ENCODE measurements around the gene SGF29.
"Not testable (repeated sequence)": the region's sequence is repeated elsewhere in the genome, so short reads cannot be mapped to it uniquely, and the experiment has no call there.

Gene SGF29

DNA sequence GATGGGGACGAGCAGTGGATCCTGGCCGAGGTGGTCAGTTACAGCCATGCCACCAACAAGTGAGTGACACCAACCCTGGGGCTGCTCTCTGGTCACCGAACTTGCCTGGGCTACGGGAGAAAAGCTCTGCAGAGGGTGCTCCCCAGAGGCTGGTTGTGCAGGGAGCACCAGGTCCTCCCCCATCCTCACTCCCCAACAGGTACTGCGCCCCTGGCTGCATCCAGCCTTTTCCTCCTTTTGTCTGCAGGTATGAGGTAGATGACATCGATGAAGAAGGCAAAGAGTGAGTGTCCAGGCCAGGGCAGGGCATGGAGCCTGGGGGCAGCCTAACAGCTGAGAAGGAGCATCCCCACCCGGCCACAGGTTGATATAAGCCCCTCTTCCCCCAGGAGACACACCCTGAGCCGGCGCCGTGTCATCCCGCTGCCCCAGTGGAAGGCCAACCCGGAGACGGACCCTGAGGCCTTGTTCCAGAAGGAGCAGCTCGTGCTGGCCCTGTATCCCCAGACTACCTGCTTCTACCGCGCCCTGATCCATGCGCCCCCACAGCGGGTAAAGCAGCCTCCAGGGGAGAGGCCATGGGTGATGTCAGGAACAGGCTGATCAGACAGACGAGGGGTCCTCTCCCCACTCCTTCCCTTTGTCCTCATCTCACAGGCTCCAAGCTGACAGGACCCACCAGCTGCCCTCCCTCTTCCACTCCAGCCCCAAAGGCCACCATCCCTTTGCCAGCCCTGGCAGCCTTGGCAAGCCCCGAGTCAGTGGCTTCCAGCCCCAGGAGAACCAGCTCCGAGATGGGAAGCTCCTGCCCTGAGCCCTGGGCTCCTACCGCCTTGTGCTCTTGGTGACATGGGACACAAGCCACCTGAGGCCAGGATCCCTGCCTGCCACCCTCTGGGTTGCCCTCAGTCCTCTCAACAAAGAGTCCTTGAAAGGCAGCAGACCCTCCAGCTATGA is 36.9 kb downstream of the SGF29 start:
- no peak for DNase-seq (ENCODE audit: low spot score in 2 of 2)
- Mint-ChIP-seq H3K36me3 (peaks cover 26% of the 10 kb centered on the region), H3K27me3 (no peaks in the 10 kb centered on the region), H3K9me3 (no peaks in the 10 kb centered on the region), H3K27ac (no peak overlapping the region), H3K4me3 (no peak overlapping the region), H3K4me1 (no peaks in the 10 kb centered on the region)
- no peak for ATAC-seq (ENCODE audit: low read depth)

DNA sequence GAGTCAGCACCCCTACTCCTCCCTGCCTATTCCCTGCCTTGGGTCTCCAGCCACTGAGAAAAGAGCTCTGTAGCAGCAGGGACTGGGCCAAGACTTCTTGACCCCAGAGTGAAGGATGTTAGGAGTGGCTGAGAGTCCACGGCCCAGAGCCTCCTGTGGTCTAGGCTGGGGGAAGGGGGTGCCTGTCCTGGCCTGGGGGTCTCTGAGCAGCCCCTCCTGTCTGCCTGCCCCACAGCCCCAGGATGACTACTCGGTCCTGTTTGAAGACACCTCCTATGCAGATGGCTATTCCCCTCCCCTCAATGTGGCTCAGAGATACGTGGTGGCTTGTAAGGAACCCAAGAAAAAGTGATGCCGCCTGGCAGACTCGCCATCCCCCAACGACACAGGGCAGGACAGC is 37.6 kb downstream of the SGF29 start:
- no peak for ATAC-seq (ENCODE audit: low read depth)
- Mint-ChIP-seq H3K36me3 (peaks cover 24% of the 10 kb centered on the region), H3K4me3 (no peak overlapping the region), H3K27me3 (peaks cover 2% of the 10 kb centered on the region), H3K9me3 (no peaks in the 10 kb centered on the region), H3K4me1 (no peaks in the 10 kb centered on the region), H3K27ac (no peak overlapping the region)
- no peak for DNase-seq (ENCODE audit: low spot score in 2 of 2)

DNA sequence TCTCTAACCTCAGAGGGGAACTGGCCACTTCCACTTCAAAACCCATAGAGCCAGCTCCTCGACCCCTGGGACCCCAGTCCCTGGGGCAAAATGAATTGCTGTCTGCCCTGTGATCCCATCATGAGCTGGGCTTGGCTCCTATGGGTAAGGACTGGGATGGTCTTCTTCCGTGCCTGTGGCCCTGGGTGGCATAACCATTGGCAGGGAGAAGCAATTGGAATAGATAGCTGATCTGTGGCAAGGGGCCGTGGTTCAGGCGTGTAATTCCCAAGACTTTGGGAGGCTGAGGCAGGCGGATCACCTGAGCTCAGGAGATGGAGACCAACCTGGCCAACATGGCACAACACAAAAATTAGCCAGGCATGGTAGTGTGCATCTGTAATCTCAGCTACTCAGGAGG is 38.8 kb downstream of the SGF29 start:
- DNase-seq (ENCODE audit: low spot score in 2 of 2) (no peak), ATAC-seq (ENCODE audit: low read depth) (no peak)
- Mint-ChIP-seq H3K9me3 (no peaks in the 10 kb centered on the region), H3K27ac (no peak overlapping the region), H3K4me3 (no peak overlapping the region), H3K27me3 (peaks cover 2% of the 10 kb centered on the region), H3K4me1 (no peaks in the 10 kb centered on the region), H3K36me3 (peaks cover 19% of the 10 kb centered on the region)

DNA sequence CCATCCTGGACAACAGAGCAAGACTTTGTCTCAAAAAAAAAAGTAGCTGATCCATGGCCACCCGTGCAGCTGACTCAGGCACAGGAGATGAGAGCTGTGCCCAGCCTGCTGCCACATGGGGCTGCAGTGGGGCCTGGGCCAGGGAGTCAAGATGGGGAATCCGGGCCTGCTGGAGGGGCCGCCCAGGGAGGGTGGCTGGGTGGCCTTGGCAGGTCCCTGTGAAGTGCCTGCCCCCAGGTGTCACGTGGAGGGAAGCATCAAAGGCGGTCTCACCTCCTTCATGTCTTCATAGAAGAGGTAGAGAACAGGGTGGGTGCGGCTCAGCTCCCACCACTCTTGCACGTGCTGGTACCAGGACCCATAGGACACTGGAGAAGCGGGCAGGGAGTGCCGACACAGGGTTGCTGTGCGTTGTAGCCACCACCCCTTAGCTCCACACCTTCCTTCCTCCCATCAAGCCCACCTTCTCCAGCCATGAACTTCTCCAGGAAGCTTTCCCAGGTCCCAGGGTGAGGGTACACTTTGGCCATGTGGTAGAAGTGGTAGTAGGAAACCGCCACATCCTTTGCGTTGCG is 39.3 kb downstream of the SGF29 start:
- ATAC-seq (ENCODE audit: low read depth) = no peak
- peaks cover 2% of the 10 kb centered on the region for H3K27me3 Mint-ChIP-seq
- no peak overlapping the region for H3K4me3 Mint-ChIP-seq
- no peak overlapping the region for H3K27ac Mint-ChIP-seq
- H3K36me3 Mint-ChIP-seq = peaks cover 19% of the 10 kb centered on the region
- no peaks in the 10 kb centered on the region for H3K9me3 Mint-ChIP-seq
- no peaks in the 10 kb centered on the region for H3K4me1 Mint-ChIP-seq
- DNase-seq (ENCODE audit: low spot score in 2 of 2) = no peak

DNA sequence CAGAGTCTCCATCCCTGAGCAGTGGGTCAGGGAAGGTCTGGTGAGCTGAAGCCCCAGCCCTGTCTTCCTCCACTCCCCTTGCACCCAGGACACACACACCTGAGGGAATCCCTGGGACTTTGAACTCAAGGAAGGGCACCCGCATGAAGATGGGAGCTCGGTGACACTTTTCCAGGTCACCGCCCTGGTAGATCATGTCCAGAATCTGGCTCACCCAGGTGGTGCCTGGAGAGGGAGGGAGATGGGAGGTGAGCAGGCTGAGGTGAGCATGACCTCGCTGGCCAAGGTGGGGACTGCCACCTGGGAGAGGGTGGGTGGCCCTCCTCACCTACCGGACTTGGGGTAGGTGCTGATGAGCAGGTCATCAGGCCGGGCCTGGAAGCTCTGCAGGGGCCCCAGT is 41.7 kb downstream of the SGF29 start:
- H3K36me3 Mint-ChIP-seq = peaks cover 11% of the 10 kb centered on the region
- ATAC-seq (ENCODE audit: low read depth); H3K27me3 Mint-ChIP-seq; H3K4me3 Mint-ChIP-seq; H3K4me1 Mint-ChIP-seq; H3K9me3 Mint-ChIP-seq; H3K27ac Mint-ChIP-seq; DNase-seq (ENCODE audit: low spot score in 2 of 2): not testable (repeated sequence)

DNA sequence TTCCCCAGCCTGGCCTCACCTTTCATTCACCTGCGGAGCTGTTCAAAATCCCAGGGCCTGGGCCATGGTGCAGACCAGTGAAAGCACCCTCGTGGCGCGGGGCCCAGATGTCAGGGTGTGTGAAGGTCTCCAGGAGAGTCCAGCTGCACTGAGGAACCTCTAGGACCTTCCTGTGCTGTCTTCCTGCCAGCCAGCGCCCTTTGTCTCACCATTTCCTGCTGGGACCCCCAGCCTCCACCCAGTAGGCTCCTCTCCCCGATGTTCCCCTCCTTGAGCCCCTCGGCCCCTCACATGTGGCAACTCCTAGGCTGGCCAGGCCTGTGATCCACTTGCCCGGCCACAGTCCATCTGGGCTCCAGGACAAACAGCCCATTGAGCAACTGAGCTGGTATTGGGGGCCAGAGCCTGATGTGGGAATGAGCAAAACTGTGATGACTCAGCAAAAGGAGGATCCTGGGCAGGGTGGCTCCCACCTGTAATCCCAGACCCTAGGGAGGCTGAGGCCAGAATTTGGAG is 42.5 kb downstream of the SGF29 start:
- H3K27ac Mint-ChIP-seq = no peak overlapping the region
- DNase-seq (ENCODE audit: low spot score in 2 of 2) = no peak
- H3K4me1 Mint-ChIP-seq = no peaks in the 10 kb centered on the region
- peaks cover 6% of the 10 kb centered on the region for H3K36me3 Mint-ChIP-seq
- H3K27me3 Mint-ChIP-seq = peaks cover 2% of the 10 kb centered on the region
- no peaks in the 10 kb centered on the region for H3K9me3 Mint-ChIP-seq
- no peak for ATAC-seq (ENCODE audit: low read depth)
- H3K4me3 Mint-ChIP-seq = no peak overlapping the region

DNA sequence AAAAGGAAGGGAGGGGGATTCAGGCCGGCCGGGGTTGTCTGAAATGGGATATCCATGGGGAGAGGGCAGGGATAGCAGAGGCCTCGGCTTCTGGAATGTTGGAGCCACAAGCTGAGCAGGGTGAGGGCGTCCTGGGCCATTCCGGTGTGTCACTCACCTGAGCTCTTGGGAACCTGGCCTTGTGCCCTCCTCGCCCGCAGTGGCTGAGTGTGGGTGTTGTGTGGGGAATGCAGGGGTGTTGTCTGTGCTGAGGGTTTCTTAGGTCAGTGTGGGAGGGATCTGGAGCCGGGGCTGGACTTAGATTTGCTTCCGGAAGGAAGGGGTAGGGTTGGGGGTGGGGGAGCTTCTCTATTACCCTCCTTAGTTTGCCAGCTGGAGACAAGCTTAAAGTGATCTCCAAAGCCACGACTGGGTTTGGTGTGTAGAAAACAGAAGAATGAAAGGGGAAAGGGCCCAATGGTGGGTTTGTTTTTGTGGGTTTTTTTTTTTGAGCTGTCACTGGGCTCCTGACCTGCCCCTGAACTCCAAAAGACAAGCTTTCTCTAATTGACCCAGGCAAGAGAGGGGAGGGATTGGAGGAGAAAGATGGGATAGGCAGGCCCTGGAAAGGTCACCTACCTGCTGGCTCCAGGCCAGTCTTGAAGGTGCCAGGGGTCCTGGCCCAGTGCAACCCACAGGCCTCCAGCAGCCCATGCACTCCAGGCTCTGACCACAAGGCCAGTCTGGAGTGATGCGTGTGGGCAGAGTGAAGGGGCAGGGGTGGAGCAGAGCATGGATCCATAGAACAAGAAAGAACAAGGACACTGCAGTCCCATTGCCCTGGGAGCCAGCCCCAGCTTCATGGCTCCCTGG is 43.3 kb downstream of the SGF29 start, which contains the start of gene SULT1A2:
TSS of gene SULT1A2 (minus strand) at position 211 of the 852 bp plus-strand sequence. CDS start 1,120 bp downstream, outside the sequence.
- no peak for ATAC-seq (ENCODE audit: low read depth)
- H3K36me3 Mint-ChIP-seq = no peaks in the 10 kb centered on the region
- no peak within 1 kb of the TSS for H3K27ac Mint-ChIP-seq

DNA sequence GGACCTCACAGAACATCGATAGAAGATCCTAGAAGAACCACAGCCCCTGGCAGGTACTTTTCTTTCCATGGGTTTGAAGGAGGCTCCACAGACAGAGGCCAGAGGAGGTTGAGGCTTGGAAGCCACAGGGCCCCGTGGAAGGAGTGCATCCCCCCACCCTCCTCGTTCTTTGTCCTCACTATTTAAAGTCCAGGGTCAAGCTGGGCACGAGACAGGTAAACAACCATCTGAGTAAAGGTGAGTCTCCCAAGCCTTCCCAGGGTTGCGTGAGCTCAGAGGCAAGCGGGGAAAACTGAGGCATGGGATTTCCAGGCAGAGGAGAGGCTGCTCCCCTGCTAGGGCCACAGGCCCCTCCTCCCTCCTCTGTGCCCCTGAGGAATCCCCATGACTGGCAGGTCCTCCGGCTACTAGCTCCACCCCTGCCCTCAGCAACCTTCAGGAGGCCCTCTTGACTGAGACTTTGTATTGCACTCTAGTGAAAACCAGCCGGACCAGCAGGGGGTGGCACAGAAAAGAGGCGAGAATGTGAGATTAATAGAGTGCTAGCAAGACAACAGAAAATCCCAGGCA is 44.1 kb downstream of the SGF29 start:
- H3K4me1 Mint-ChIP-seq = no peaks in the 10 kb centered on the region
- H3K27me3 Mint-ChIP-seq = peaks cover 2% of the 10 kb centered on the region
- no peak for DNase-seq (ENCODE audit: low spot score in 2 of 2)
- no peaks in the 10 kb centered on the region for H3K36me3 Mint-ChIP-seq
- H3K4me3 Mint-ChIP-seq = no peak overlapping the region
- no peaks in the 10 kb centered on the region for H3K9me3 Mint-ChIP-seq
- no peak overlapping the region for H3K27ac Mint-ChIP-seq
- ATAC-seq (ENCODE audit: low read depth) = no peak

More for the DNA sequence above, 43.3 kb downstream of the SGF29 start, which contains the start of gene SULT1A2:
- Mint-ChIP-seq H3K9me3 (no peaks in the 10 kb centered on the region), H3K27me3 (peaks cover 2% of the 10 kb centered on the region), H3K4me1 (no peaks in the 10 kb centered on the region), H3K4me3 (no peak within 1 kb of the TSS)
- DNase-seq (ENCODE audit: low spot score in 2 of 2) = no peak

DNA sequence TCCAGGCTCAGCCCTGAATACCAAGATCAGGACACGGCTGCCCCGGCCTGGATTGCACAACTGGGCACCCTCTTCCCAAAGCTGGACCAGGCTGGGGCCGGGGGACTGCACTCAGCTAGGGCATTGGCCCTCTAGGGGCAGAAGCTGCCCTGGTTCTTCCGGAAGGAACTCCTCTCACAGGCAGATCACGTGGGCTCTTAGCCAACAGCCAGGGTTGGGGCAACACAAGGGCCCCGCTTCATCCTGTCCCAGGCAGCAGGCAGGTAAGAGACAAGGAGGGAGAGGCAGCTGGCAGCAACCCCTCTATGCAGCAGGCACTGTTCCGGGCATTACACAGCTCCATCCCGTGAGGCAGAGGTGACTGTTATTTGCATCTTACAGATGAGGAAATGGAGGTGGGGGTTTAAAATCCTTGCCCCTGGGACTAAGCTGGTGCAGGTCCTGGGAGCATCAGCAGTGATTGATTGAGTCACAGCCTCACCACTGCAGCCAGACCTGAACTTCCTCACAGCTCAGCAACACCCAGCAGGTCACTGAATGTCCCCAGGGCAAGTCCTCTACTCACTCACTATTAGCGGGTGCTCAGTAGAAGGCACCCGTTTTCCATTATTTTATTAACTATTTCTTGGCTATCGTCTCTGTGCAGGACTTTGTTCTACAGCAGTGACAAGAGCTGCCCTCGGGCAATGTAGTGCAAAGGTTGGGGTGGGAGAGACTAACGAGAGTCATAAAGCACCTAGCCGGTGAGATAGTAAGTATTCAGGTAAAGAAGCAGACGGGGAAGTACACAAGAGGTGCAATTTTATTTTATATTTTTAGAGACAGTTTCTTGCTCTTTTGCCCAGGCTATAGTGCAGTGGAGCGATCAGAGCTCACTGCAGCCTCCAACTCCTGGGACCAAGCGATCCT is 45.9 kb downstream of the SGF29 start:
- H3K36me3 Mint-ChIP-seq; H3K27ac Mint-ChIP-seq; DNase-seq (ENCODE audit: low spot score in 2 of 2); H3K27me3 Mint-ChIP-seq; H3K9me3 Mint-ChIP-seq; H3K4me1 Mint-ChIP-seq; H3K4me3 Mint-ChIP-seq: not testable (repeated sequence)
- ATAC-seq (ENCODE audit: low read depth) = peak; percentile 89

DNA sequence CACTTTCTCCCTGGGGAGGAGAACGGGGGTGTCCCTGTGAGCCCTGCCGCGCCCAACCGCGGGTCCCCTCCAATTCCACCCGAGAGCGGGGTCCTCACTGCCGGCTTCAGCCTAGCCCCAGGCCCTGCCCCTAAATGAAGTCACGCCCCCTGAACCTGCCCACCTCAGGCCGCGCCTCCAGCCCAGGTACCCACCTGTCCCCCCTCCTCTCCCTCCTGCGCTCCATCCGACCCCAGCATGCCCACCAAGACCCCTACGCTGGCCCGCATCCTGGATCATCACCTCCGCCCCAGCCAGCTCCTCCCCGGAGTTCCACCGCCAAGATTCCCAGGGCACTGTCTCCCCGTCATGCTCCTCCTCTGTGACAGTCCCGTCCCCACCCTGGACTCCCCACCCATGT is 47.2 kb downstream of the SGF29 start:
- ATAC-seq (ENCODE audit: low read depth); H3K9me3 Mint-ChIP-seq; H3K27ac Mint-ChIP-seq; DNase-seq (ENCODE audit: low spot score in 2 of 2); H3K4me1 Mint-ChIP-seq; H3K4me3 Mint-ChIP-seq; H3K36me3 Mint-ChIP-seq; H3K27me3 Mint-ChIP-seq: not testable (repeated sequence)

DNA sequence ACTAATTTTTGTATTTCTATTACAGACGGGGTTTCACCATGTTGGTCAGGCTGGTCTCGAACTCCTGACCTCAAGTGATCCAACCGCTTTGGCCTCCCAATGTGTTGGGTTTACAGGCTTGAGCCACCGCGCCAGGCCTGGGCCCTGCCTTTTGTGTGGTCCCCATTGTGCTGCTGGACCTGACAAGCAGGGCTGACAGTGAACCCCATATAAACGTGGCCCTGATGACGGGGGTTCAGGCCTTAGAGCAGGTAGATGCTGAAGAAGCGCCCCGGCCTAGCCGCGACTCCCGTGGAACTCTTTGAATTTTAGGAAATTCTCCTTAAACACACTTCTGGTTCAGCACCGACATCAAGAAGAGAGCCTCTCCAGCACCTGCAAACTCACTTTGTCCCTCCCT is 47.9 kb downstream of the SGF29 start:
- DNase-seq (ENCODE audit: low spot score in 2 of 2); H3K27me3 Mint-ChIP-seq; ATAC-seq (ENCODE audit: low read depth); H3K27ac Mint-ChIP-seq; H3K4me1 Mint-ChIP-seq; H3K9me3 Mint-ChIP-seq; H3K36me3 Mint-ChIP-seq: not testable (repeated sequence)
- peak overlapping the region; percentile 51 for H3K4me3 Mint-ChIP-seq

DNA sequence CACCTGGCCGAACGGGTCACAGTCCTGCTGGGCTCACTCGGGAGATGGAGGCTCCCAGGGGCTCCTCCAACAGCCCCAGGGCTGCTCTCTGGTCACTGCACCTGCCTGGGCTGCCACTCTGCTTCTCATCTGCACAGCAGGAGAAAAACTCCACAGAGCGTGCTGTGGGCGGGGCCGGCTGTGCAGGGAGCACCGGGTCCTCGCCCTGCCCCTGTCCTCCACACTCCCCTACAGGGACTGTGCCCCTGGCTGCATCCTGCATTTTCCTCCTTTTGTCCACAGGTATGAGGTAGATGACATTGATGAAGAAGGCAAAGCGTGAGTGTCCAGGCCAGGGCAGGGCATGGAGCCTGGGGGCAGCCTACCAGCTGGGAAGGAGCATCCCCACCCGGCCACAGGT is 48.3 kb downstream of the SGF29 start:
- H3K27ac Mint-ChIP-seq; H3K4me1 Mint-ChIP-seq; ATAC-seq (ENCODE audit: low read depth); H3K27me3 Mint-ChIP-seq; H3K36me3 Mint-ChIP-seq; DNase-seq (ENCODE audit: low spot score in 2 of 2); H3K4me3 Mint-ChIP-seq; H3K9me3 Mint-ChIP-seq: not testable (repeated sequence)

DNA sequence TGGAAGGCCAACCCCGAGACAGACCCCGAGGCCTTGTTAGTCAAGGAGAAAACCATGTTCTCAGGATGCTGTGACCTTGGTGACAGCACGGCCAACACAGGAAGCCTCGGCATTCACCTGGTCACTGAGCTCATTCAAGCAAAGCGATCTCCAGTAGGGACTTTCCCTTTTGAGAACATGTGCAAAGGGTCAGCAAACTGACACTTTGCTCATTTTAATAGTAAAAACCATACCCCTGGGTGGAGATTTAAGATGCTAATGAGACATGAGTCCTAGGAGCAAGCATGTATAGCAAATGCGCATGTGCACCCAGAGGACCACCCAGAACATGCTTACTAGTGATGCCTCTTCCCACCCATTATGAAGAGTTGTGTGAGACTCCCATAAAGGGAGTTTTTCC is 48.8 kb downstream of the SGF29 start:
- ATAC-seq (ENCODE audit: low read depth) = no peak
- DNase-seq (ENCODE audit: low spot score in 2 of 2) = no peak
- Mint-ChIP-seq H3K4me1 (peaks cover 3% of the 10 kb centered on the region), H3K36me3 (no peaks in the 10 kb centered on the region), H3K27ac (no peak overlapping the region), H3K27me3 (no peaks in the 10 kb centered on the region), H3K9me3 (no peaks in the 10 kb centered on the region), H3K4me3 (no peak overlapping the region)

Data from memory B cell (primary cell).